ENCODE results near the gene ANKRD55.

ANKRD55 gene

GRCh38 chr5:56166671-56167385, 66.3 kb downstream of the ANKRD55 start:
- in situ Hi-C loops (cut with HindIII; ENCODE audit: low sequenced_read_pairs): no loop called here
- TF ChIP-seq CTCF (IDR thresholded peaks at IDR 0.05; ENCODE audit: low read depth, low read length, missing control alignments): no peak
- H3K4me3 ChIP-seq (ENCODE audit: low read depth, low read length): no peak overlapping the region
- DNase-seq (ENCODE audit: low read depth): no peak

GRCh38 chr5:56164376-56164775, 68.8 kb downstream of the ANKRD55 start:
- TF ChIP-seq CTCF (IDR thresholded peaks at IDR 0.05; ENCODE audit: low read depth, low read length, missing control alignments): no peak
- no peak for DNase-seq (ENCODE audit: low read depth)
- in situ Hi-C loops (cut with HindIII; ENCODE audit: low sequenced_read_pairs): no loop called here
- H3K4me3 ChIP-seq (ENCODE audit: low read depth, low read length): no peak overlapping the region

- no peak for DNase-seq (ENCODE audit: low read depth)
- no peak overlapping the region for H3K4me3 ChIP-seq (ENCODE audit: low read depth, low read length)
- no peak for TF ChIP-seq CTCF (IDR thresholded peaks at IDR 0.05; ENCODE audit: low read depth, low read length, missing control alignments)
- in situ Hi-C loops (cut with HindIII; ENCODE audit: low sequenced_read_pairs): no loop called here
Observed at GRCh38 chr5:56161927-56162326, 71.2 kb downstream of the ANKRD55 start.

- H3K4me3 ChIP-seq (ENCODE audit: low read depth, low read length): no peak overlapping the region
- no peak for TF ChIP-seq CTCF (IDR thresholded peaks at IDR 0.05; ENCODE audit: low read depth, low read length, missing control alignments)
- in situ Hi-C loops (cut with HindIII; ENCODE audit: low sequenced_read_pairs): no loop called here
Observed at GRCh38 chr5:56161439-56161823, 71.7 kb downstream of the ANKRD55 start.

GRCh38 chr5:56160723-56161438, 72.2 kb downstream of the ANKRD55 start:
- in situ Hi-C loops (cut with HindIII; ENCODE audit: low sequenced_read_pairs): no loop called here
- no peak for TF ChIP-seq CTCF (IDR thresholded peaks at IDR 0.05; ENCODE audit: low read depth, low read length, missing control alignments)
- no peak overlapping the region for H3K4me3 ChIP-seq (ENCODE audit: low read depth, low read length)
- no peak for DNase-seq (ENCODE audit: low read depth)

More at GRCh38 chr5:56161439-56161823, 71.7 kb downstream of the ANKRD55 start:
- no peak for DNase-seq (ENCODE audit: low read depth)

GRCh38 chr5:56159521-56159947, 73.6 kb downstream of the ANKRD55 start:
- in situ Hi-C loops (cut with HindIII; ENCODE audit: low sequenced_read_pairs): no loop called here
- H3K4me3 ChIP-seq (ENCODE audit: low read depth, low read length): no peak overlapping the region
- DNase-seq (ENCODE audit: low read depth): no peak
- TF ChIP-seq CTCF (IDR thresholded peaks at IDR 0.05; ENCODE audit: low read depth, low read length, missing control alignments): no peak
